ENCODE data around the gene PGM2L1. TPM values are rescaled to one million over a fixed set of nuclear protein-coding genes. Genes with fewer than 3 reads are reported as not detected.

Gene PGM2L1
- total RNA-seq, 1 donor: 7.2 TPM

GRCh38 chr11:74377689-74378088, 20.5 kb downstream of the PGM2L1 start:
- no peaks in the 10 kb centered on the region for H4K20me1 ChIP-seq (ENCODE audit: insufficient read depth, low read length)
- no peak for DNase-seq (ENCODE audit: insufficient read length, low spot score, missing footprints)
- no peaks in the 10 kb centered on the region for H3K36me3 ChIP-seq (ENCODE audit: insufficient read depth, low read length)

DNA sequence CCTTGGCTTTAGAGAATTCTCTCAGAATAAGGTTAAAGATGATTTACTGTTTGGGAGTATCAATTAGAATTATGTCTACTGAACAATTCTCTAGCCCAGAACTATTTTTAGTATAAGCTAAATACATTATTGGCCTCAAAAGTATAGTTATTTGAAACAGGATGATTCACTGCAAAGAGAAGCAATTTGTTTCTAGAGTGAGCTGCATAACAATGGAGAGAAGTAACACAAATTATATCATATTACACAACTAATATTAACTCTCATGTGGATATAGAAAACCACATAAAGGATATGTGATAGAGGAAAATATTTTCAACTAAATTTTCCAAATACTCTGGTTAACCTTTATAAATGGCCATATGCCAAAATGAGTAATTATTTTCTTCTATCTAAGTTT, 24.9 kb downstream of the PGM2L1 start:
- H3K4me1 ChIP-seq (ENCODE audit: insufficient read depth, low read length): peaks cover 11% of the 10 kb centered on the region
- no peaks in the 10 kb centered on the region for H4K20me1 ChIP-seq (ENCODE audit: insufficient read depth, low read length)
- H3K27ac ChIP-seq (ENCODE audit: low read depth, low read length): no peak overlapping the region
- no peaks in the 10 kb centered on the region for H3K79me2 ChIP-seq (ENCODE audit: insufficient read depth, low read length)
- H3K4me3 ChIP-seq (ENCODE audit: insufficient read depth, low read length): no peak overlapping the region
- H2AFZ ChIP-seq (ENCODE audit: low read length): no peak overlapping the region
- H3K9me3 ChIP-seq (ENCODE audit: low read depth, low read length): no peaks in the 10 kb centered on the region
- H3K36me3 ChIP-seq (ENCODE audit: insufficient read depth, low read length): no peaks in the 10 kb centered on the region
- TF ChIP-seq, protein P1, sequence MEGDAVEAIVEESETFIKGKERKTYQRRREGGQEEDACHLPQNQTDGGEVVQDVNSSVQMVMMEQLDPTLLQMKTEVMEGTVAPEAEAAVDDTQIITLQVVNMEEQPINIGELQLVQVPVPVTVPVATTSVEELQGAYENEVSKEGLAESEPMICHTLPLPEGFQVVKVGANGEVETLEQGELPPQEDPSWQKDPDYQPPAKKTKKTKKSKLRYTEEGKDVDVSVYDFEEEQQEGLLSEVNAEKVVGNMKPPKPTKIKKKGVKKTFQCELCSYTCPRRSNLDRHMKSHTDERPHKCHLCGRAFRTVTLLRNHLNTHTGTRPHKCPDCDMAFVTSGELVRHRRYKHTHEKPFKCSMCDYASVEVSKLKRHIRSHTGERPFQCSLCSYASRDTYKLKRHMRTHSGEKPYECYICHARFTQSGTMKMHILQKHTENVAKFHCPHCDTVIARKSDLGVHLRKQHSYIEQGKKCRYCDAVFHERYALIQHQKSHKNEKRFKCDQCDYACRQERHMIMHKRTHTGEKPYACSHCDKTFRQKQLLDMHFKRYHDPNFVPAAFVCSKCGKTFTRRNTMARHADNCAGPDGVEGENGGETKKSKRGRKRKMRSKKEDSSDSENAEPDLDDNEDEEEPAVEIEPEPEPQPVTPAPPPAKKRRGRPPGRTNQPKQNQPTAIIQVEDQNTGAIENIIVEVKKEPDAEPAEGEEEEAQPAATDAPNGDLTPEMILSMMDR (IDR thresholded peaks at IDR 0.05; ENCODE audit: extremely low read depth, low read depth, low read length): no peak
- no peak overlapping the region for H3K4me2 ChIP-seq (ENCODE audit: insufficient read depth, low read length)
- no peak for DNase-seq (ENCODE audit: insufficient read length, low spot score, missing footprints)
- H3K27me3 ChIP-seq (ENCODE audit: insufficient read depth, low read length): no peaks in the 10 kb centered on the region

More at GRCh38 chr11:74377689-74378088, 20.5 kb downstream of the PGM2L1 start:
- TF ChIP-seq, protein P1 (IDR thresholded peaks at IDR 0.05; ENCODE audit: extremely low read depth, low read depth, low read length): no peak
- H3K4me3 ChIP-seq (ENCODE audit: insufficient read depth, low read length): no peak overlapping the region
- H3K27ac ChIP-seq (ENCODE audit: low read depth, low read length): no peak overlapping the region
- no peaks in the 10 kb centered on the region for H3K79me2 ChIP-seq (ENCODE audit: insufficient read depth, low read length)
- H3K9me3 ChIP-seq (ENCODE audit: low read depth, low read length): no peaks in the 10 kb centered on the region
- no peak overlapping the region for H3K4me2 ChIP-seq (ENCODE audit: insufficient read depth, low read length)
- peaks cover 8% of the 10 kb centered on the region for H3K4me1 ChIP-seq (ENCODE audit: insufficient read depth, low read length)
- no peaks in the 10 kb centered on the region for H3K27me3 ChIP-seq (ENCODE audit: insufficient read depth, low read length)
- H2AFZ ChIP-seq (ENCODE audit: low read length): no peak overlapping the region

DNA sequence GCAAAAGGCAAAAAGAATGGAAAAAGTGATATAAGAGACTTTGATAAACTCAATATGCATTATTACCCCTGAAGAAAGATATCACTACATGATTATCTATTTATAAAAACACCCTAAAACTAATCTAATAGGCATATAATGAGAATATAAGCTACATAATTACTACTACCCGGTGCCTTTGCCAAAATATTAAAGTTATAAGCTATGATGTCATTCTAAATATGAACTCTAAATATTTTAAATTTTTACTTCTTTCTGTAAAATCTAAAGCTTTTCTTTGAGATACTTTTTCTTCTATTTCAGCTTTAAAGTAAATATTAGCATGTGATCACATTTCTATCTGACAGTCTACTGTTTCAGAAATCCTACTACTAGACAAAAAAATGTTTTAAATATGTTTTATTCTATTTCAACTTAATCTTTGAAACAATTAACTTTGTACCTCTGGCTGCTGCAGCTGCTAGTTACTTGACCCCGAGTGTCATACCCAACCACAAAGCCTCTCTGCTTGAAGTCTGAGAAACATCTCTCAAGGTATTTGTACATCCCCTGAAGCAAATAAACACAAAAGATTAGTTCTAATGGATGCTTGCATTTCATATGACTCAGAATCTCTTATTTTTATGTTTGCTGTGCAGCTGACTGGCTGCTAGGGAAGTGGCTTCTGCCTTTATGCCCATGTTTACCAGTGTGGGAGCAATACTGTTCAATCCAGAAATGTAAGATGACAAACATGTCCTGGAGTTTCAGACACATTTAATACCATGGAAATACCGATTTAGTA, 26.8 kb downstream of the PGM2L1 start:
- TF ChIP-seq, protein P1 (IDR thresholded peaks at IDR 0.05; ENCODE audit: extremely low read depth, low read depth, low read length): no peak
- no peak for DNase-seq (ENCODE audit: insufficient read length, low spot score, missing footprints)
- Histone ChIP-seq H3K4me2 (ENCODE audit: insufficient read depth, low read length) (no peak overlapping the region), H3K4me3 (ENCODE audit: insufficient read depth, low read length) (no peak overlapping the region), H3K4me1 (ENCODE audit: insufficient read depth, low read length) (peaks cover 11% of the 10 kb centered on the region), H3K79me2 (ENCODE audit: insufficient read depth, low read length) (no peaks in the 10 kb centered on the region), H4K20me1 (ENCODE audit: insufficient read depth, low read length) (no peaks in the 10 kb centered on the region), H3K9me3 (ENCODE audit: low read depth, low read length) (no peaks in the 10 kb centered on the region), H3K36me3 (ENCODE audit: insufficient read depth, low read length) (no peaks in the 10 kb centered on the region), H2AFZ (ENCODE audit: low read length) (no peak overlapping the region), H3K27ac (ENCODE audit: low read depth, low read length) (no peak overlapping the region), H3K27me3 (ENCODE audit: insufficient read depth, low read length) (no peaks in the 10 kb centered on the region)

GRCh38 chr11:74370123-74370522, 28.1 kb downstream of the PGM2L1 start:
- no peaks in the 10 kb centered on the region for H4K20me1 ChIP-seq (ENCODE audit: insufficient read depth, low read length)
- no peaks in the 10 kb centered on the region for H3K36me3 ChIP-seq (ENCODE audit: insufficient read depth, low read length)
- no peak overlapping the region for H3K4me3 ChIP-seq (ENCODE audit: insufficient read depth, low read length)
- H3K27me3 ChIP-seq (ENCODE audit: insufficient read depth, low read length): no peaks in the 10 kb centered on the region
- no peaks in the 10 kb centered on the region for H3K79me2 ChIP-seq (ENCODE audit: insufficient read depth, low read length)
- DNase-seq (ENCODE audit: insufficient read length, low spot score, missing footprints): no peak
- no peak overlapping the region for H3K4me2 ChIP-seq (ENCODE audit: insufficient read depth, low read length)
- H3K9me3 ChIP-seq (ENCODE audit: low read depth, low read length): no peaks in the 10 kb centered on the region
- H2AFZ ChIP-seq (ENCODE audit: low read length): no peak overlapping the region
- H3K27ac ChIP-seq (ENCODE audit: low read depth, low read length): no peak overlapping the region
- TF ChIP-seq, protein P1 (IDR thresholded peaks at IDR 0.05; ENCODE audit: extremely low read depth, low read depth, low read length): no peak
- H3K4me1 ChIP-seq (ENCODE audit: insufficient read depth, low read length): peaks cover 11% of the 10 kb centered on the region
